GM18499 (cell line): ENCODE results near the gene EAF1.
"Not testable (repeated sequence)": the region's sequence is repeated elsewhere in the genome, so short reads cannot be mapped to it uniquely, and the experiment has no call there.

Source experiments
- ATAC-seq: cut with Tn5 transposase; IDR thresholded peaks from one replicate; pipeline ENCODE4 v1.9.1; 2021; ENCODE audit warnings: moderate number of reproducible peaks; ENCODE audit not compliant: insufficient read depth, unreplicated experiment

The EAF1 gene

DNA sequence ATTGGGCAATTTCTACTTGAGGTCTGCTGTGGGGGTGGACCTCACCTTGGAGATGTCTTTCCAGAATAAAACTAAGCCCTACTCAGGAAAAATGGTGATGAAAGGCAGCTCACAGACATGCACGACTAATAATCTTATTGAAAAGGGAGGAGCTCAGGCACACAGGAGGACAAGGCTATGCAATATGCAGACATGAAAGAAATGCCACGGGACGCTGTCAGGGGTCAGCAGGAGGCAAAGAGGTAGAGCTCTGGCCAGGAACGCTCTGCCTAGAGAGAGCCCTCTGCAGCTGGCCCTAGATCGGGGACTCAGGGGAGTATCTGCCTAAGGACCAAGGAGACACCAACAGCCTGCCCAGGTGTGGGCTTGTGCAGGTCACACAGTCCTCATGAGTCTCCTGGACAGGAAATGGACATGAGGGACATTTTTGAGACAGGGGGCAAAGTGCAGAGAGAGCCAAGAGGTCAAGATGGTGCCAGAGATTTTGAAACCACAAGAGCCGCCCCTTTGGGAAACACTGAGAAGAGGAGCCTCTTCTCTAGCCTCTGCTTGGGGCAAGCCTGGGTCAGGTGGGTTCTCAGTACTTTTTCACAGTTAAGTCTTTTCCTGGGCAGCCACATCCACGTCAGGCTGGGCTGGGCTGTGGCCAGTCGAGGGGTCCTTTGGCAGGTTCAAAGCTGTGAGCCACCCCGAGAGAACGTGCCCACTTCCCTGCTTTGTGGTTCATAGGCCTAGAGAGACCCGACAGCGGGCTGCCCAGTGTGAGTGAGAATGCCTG lies 23.2 kb downstream of the EAF1 start:
- no peak for ATAC-seq

- no peak for ATAC-seq
Observed at GRCh38 chr3:15451216-15452113, 24.1 kb downstream of the EAF1 start.

DNA sequence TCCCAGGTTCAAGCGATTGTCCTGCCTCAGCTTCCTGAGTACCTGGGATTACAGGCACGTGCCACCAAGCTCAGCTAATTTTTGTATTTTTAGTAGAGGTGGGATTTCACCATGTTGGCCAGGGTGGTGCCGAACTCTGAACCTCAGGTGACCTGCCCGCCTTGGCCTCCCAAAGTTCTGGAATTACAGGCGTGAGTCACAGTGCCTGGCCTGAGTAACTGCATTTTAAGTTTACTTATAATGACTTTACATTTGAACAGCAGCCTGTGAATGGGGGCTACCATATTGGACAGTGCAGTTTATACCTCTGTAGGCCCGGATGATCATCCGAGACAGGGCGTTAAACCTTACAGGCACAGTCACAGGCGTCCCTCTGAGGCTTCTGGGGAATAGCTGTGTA lies 24.8 kb downstream of the EAF1 start:
- ATAC-seq = no peak

GRCh38 chr3:15452961-15453360 lies 25.6 kb downstream of the EAF1 start:
- no peak for ATAC-seq

- no peak for ATAC-seq
Observed at GRCh38 chr3:15453501-15453900, 26.1 kb downstream of the EAF1 start.

DNA sequence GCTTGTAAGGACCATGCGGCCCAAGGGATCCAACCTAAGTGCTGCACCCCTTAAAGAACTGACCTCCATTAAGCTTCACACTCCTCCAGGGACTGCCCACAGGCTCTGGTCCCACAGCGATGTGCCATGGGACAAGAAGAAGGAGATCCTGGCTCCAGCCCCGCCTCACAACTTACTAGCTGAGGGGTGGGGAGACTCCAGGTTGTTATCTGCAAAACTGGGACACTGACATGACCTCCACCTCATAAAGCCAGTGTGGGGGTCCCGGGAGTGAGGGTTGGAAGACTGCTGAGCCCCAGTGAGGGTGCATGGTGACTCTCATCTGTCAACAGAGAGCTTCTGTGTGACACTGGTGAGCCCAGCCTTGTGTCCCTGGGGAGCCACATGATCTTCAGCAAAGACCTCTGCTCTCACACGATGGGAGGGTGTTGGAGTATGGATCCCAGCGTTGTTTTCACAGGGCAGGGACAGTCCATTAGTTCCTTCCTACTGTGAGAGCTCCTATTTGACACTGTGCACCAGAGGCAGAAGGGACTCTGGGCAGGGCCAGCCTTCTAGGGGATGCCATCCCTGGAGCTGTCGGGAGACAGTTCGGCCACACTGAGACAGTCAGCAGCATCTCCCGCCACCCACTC lies 26.7 kb downstream of the EAF1 start:
- no peak for ATAC-seq

DNA sequence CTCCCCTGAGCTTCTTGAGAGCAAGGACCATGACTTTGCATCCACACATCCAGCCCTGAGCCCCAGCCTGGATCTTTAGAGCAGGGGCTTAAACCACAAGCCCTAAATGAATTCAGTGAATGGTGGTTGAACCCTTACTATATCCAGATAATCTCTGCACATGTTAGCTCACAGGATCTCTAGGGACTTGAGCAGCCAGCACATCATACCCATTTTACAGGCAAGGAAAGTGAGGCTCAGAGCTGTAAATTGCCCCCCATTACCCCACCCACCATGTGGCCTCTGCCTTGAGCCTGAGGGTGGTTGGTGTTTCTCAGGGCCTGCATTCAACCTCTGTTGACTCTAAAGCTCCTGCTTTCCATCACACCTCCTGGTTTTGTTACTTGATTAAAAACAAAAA lies 27.6 kb downstream of the EAF1 start:
- no peak for ATAC-seq

DNA sequence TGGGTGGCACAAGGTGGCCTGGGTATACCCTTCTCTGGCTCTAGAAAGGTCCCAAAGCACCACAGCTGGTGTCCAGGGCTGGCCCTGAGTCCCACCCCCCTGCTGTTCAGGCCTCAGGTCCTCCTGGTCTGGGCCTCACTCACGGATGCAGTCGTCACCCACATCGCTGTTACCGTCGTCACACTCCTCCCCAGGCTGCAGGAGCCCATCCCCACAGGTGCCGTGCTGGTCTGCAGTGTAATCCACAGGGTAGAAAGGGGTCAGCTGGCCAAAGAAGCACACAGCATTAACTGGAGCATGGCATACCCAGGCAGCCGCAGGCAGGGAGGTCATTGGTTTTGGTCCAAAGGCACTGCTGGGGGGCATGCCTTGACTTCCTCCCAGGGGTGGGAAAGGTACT lies 28.4 kb downstream of the EAF1 start:
- no peak for ATAC-seq

- no peak for ATAC-seq
Observed at GRCh38 chr3:15456321-15456720, 28.9 kb downstream of the EAF1 start.

DNA sequence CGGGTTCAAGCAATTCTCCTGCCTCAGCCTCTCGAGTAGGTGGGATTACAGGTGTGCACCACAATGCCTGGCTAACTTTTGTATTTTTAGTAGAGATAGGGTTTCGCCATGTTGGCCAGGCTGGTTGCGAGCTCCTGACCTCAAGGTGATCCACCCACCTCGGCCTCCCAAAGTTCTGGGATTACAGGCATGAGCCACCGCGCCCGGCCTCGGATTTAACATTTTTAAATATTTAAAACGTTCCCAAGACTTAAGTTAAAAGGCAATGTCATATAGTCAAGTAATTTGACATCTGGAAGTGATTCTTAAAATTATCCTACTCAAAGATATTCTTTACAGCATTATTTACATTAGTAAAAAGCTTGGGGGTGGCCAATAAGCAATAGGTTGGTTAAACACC lies 29.5 kb downstream of the EAF1 start:
- not testable (repeated sequence) for ATAC-seq

- ATAC-seq = no peak
Observed at GRCh38 chr3:15458212-15458780, 30.9 kb downstream of the EAF1 start.

DNA sequence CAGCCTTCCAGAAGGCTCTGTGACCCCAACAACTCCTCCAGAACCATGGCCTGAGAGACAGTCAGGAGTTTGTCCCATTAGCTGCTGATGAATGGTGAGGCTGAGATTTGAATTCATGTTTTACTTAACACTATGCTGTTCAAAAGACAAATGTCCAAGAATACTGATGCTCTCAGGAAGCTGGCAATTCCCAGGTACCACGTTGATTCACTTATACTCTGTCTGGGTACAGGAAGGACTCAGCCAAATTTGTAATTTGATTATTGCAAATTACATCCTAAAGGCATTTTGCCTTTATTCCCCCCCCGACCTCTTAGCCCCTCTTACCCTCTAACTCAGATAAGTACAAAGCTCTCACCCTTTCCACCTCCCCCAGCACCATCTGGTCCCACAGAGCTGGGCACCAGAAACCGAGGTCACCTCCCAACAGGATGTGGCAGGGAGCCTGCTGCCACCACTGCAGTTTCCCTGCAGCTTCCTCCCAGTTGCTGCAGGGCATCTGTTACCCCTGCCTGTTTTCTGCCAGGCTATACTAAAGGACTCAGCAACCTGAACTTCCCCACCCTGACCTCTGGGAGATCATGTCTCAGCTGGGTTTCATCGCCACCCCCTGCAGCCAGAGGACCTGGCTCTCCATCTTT lies 33.6 kb downstream of the EAF1 start:
- no peak for ATAC-seq

DNA sequence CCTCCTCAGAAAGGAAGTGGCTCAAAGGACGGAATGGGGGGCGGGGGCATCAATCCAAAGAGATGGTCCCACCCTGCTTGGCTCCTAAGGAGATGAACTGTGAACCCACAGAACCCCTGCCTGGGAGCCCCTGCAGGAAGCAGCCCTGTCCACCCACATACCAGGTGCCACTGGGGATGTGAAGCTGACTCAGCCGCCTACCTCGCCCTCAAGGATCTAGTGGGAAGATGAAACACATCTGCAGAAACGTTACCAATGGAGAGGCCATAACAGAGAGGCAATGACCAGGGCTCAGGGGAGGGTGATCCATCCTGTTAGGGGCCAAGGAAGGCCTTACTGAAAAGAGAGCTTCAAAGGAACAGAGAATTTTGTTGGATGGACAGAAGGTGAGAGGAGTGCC lies 35.1 kb downstream of the EAF1 start:
- no peak for ATAC-seq

- ATAC-seq = no peak
Observed at GRCh38 chr3:15465876-15466585, 38.6 kb downstream of the EAF1 start.

- no peak for ATAC-seq
Observed at GRCh38 chr3:15467227-15468181, 40.1 kb downstream of the EAF1 start.

DNA sequence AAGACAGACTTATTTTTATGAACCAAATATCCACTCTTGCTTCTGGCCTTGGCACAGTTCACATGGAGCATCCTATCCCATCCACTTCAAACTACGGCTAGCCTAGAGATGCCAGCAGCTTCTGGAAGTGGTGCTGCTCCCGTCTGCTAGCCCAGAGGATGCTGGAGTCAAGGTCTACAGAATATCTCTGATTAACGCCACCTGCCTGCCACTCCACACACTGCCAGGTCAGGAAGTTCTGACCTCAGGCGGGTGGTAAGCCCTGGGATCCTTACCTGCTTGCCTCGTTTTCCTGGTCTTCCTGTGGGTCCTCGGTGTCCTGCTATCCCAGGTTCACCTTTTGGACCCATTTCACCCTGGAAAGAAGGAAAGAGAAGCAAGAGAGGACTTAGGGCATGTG lies 42.9 kb downstream of the EAF1 start:
- no peak for ATAC-seq

DNA sequence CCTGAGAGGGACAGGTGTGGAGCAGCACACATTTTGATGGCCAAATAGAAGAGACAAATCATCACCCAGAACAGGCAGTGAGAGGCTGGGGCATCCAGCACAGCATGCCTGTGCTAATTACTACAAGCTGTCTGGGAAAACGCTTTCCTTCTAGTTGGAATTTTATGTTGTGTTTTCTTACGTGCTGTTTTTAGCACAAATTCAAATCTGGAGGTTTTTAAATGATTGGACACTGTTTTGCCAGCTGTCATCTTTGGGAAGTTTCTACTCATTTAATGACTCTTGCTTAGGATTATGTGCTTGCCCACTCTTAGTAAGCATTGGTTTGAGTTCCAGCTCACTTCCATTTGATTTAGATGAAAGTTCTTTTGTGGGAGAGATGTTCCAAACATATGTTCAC lies 43.5 kb downstream of the EAF1 start:
- no peak for ATAC-seq

- no peak for ATAC-seq
Observed at GRCh38 chr3:15471861-15472260, 44.5 kb downstream of the EAF1 start.

- ATAC-seq = no peak
Observed at GRCh38 chr3:15475161-15475560, 47.8 kb downstream of the EAF1 start.
